Stomach (tissue), 4 donors: ENCODE data around the gene TSC1.

ENCODE experiments used
- EP300 ChIP-seq: sonication (generic); formaldehyde crosslinking; IDR thresholded peaks from one replicate; pipeline ENCODE4 v1.6.1; 2017; ENCODE audit warnings: antibody characterized with exemption
- POLR2A ChIP-seq, 4 donors: fragments of 450-650 bp; IDR thresholded peaks; one replicate each; pipeline ENCODE4 v1.6.1; 2016; ENCODE audit warnings: antibody characterized with exemption in 4 of 4, control low read depth in 2 of 4, mild to moderate bottlenecking in 1 of 4, moderate library complexity in 1 of 4
- POLR2AphosphoS5 ChIP-seq, 3 donors: sonication (generic); formaldehyde crosslinking; IDR thresholded peaks; one replicate each; pipeline ENCODE4 v1.6.1; 2016; ENCODE audit warnings: antibody characterized with exemption in 3 of 3
- TF ChIP-seq, protein P1 (sequence below), 7 experiments: fragments of 450-650 bp in 4 of 7; fragments of 200-600 bp in 3 of 7; sonication (generic) in 3 of 7; IDR thresholded peaks; one replicate each; pipeline ENCODE4 v1.5.1; 2016 to 2019; ENCODE audit warnings: antibody characterized with exemption in 7 of 7, control low read depth in 2 of 7, mild to moderate bottlenecking in 1 of 7

DNA sequence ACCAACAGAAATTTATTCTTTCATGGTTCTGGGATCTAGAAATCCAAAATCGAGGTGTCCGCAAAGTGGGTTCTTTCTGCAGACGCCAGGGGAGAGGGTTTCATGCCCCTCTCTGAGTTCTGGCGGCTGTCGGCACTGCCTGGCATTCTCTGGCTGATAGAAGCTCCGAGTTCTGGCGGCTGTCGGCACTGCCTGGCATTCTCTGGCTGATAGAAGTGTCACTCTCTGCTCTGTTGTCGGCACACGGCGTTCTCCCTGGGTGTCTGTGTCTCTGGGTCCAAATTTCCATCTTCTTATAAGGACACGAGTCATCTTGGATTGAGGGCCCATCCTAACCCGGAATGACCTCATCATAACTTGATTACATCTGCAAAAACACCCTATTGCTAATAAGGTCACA, 41.7 kb upstream of the TSC1 start:
- TF ChIP-seq POLR2A (IDR thresholded peaks at IDR 0.05) (no peak), EP300 (no peak), POLR2AphosphoS5 (IDR thresholded peaks at IDR 0.05) (no peak)
- TF ChIP-seq, protein P1, sequence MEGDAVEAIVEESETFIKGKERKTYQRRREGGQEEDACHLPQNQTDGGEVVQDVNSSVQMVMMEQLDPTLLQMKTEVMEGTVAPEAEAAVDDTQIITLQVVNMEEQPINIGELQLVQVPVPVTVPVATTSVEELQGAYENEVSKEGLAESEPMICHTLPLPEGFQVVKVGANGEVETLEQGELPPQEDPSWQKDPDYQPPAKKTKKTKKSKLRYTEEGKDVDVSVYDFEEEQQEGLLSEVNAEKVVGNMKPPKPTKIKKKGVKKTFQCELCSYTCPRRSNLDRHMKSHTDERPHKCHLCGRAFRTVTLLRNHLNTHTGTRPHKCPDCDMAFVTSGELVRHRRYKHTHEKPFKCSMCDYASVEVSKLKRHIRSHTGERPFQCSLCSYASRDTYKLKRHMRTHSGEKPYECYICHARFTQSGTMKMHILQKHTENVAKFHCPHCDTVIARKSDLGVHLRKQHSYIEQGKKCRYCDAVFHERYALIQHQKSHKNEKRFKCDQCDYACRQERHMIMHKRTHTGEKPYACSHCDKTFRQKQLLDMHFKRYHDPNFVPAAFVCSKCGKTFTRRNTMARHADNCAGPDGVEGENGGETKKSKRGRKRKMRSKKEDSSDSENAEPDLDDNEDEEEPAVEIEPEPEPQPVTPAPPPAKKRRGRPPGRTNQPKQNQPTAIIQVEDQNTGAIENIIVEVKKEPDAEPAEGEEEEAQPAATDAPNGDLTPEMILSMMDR (IDR thresholded peaks at IDR 0.05) = no peak
